Osteocyte (in vitro differentiated cells): ENCODE data around the gene SND1. TPM values are rescaled to one million over a fixed set of nuclear protein-coding genes. Genes with fewer than 3 reads are reported as not detected.

Source experiments
- DNase-seq: peaks from one replicate; pipeline ENCODE4 v3.0.0; 2021; ENCODE audit warnings: mixed read lengths; ENCODE audit not compliant: unreplicated experiment; ENCODE audit errors: extremely low spot score
- H3K27ac Mint-ChIP-seq: one replicate; pipeline ENCODE4 v1.8.0; 2021; ENCODE audit warnings: mild to moderate bottlenecking, mixed read lengths; ENCODE audit not compliant: unreplicated experiment
- H3K27me3 Mint-ChIP-seq: one replicate; pipeline ENCODE4 v1.8.0; 2021; ENCODE audit warnings: mixed read lengths; ENCODE audit not compliant: unreplicated experiment
- H3K36me3 Mint-ChIP-seq: one replicate; pipeline ENCODE4 v1.8.0; 2021; ENCODE audit warnings: mixed read lengths; ENCODE audit not compliant: unreplicated experiment
- H3K4me1 Mint-ChIP-seq: one replicate; pipeline ENCODE4 v1.8.0; 2021; ENCODE audit warnings: mixed read lengths; ENCODE audit not compliant: unreplicated experiment
- H3K4me3 Mint-ChIP-seq: one replicate; pipeline ENCODE4 v1.8.0; 2021; ENCODE audit warnings: mild to moderate bottlenecking, moderate library complexity, mixed read lengths; ENCODE audit not compliant: unreplicated experiment
- H3K9me3 Mint-ChIP-seq: one replicate; pipeline ENCODE4 v1.8.0; 2021; ENCODE audit warnings: mixed read lengths; ENCODE audit not compliant: unreplicated experiment
- total RNA-seq: library from RNA; stranded (reverse); gene quantifications from 2 replicates; pipeline ENCODE4 v1.2.1, GENCODE V29; 2021
- TF ChIP-seq, protein P1 (sequence below): fragments of 200-600 bp; sonication (generic); IDR thresholded peaks from 2 replicates; pipeline ENCODE4 v1.5.0; 2021; ENCODE audit warnings: antibody characterized with exemption, mild to moderate bottlenecking, moderate library complexity

The SND1 gene
- total RNA-seq, 1 donor from 2014 or later = 229 TPM

GRCh38 chr7:127713758-127714157, 61.8 kb downstream of the SND1 start:
- TF ChIP-seq, protein P1, sequence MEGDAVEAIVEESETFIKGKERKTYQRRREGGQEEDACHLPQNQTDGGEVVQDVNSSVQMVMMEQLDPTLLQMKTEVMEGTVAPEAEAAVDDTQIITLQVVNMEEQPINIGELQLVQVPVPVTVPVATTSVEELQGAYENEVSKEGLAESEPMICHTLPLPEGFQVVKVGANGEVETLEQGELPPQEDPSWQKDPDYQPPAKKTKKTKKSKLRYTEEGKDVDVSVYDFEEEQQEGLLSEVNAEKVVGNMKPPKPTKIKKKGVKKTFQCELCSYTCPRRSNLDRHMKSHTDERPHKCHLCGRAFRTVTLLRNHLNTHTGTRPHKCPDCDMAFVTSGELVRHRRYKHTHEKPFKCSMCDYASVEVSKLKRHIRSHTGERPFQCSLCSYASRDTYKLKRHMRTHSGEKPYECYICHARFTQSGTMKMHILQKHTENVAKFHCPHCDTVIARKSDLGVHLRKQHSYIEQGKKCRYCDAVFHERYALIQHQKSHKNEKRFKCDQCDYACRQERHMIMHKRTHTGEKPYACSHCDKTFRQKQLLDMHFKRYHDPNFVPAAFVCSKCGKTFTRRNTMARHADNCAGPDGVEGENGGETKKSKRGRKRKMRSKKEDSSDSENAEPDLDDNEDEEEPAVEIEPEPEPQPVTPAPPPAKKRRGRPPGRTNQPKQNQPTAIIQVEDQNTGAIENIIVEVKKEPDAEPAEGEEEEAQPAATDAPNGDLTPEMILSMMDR = no peak
- no peak overlapping the region for H3K27ac Mint-ChIP-seq
- no peaks in the 10 kb centered on the region for H3K27me3 Mint-ChIP-seq
- peaks cover 65% of the 10 kb centered on the region for H3K36me3 Mint-ChIP-seq
- H3K4me1 Mint-ChIP-seq = peaks cover 9% of the 10 kb centered on the region
- H3K9me3 Mint-ChIP-seq = peaks cover 13% of the 10 kb centered on the region
- H3K4me3 Mint-ChIP-seq = no peak overlapping the region
- DNase-seq = no peak

GRCh38 chr7:127715272-127715671, 63.3 kb downstream of the SND1 start:
- Mint-ChIP-seq H3K9me3 (peaks cover 13% of the 10 kb centered on the region), H3K4me3 (no peak overlapping the region), H3K4me1 (peaks cover 9% of the 10 kb centered on the region), H3K27me3 (no peaks in the 10 kb centered on the region), H3K27ac (no peak overlapping the region), H3K36me3 (peaks cover 60% of the 10 kb centered on the region)
- no peak for DNase-seq
- TF ChIP-seq, protein P1 = no peak

- Mint-ChIP-seq H3K27ac (no peak overlapping the region), H3K4me3 (no peak overlapping the region), H3K4me1 (peaks cover 9% of the 10 kb centered on the region), H3K27me3 (no peaks in the 10 kb centered on the region), H3K9me3 (peaks cover 9% of the 10 kb centered on the region), H3K36me3 (peaks cover 56% of the 10 kb centered on the region)
- TF ChIP-seq, protein P1 = no peak
- DNase-seq = no peak
Observed at GRCh38 chr7:127715901-127716300, 63.9 kb downstream of the SND1 start.

DNA sequence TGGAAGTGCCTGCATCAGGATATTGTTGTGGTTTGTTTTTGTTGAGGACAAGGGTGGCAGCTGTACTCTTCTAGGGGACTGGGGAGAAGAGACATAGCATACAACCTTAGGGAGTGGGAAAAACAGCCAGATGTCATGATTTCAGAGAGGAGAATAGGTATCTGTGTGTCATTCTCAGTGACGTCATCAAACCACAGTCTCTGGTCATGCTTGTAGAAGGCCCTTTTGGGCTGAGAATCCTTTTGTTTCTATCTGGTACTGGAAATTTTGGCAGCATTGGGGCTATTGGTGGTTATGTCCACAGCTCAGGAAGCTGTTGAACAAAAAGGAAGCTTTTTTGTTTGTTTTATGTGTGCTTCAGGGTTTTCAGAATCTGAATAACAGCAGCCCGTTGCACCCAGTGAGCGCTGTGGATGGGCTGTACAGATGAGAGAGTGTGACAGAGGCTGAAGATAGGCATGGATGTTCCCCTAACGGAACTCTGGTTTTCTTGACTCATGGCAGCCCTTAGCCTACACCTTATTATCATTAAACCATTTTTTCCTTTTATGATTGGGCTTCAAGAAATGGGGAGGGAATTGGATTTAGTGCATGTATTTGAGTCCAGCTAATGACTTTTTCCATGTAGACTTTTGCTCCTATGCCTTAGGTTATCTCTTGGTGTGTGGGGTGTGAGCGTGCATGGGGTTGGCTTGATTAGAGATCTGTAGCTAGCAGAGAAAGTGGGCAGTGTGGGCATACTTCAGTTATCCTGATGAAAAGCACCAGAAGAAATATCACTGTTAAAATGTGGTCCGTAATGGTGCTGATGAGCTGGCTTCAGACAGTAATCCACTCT, 65.7 kb downstream of the SND1 start:
- H3K36me3 Mint-ChIP-seq = peaks cover 53% of the 10 kb centered on the region
- peaks cover 9% of the 10 kb centered on the region for H3K4me1 Mint-ChIP-seq
- H3K27ac Mint-ChIP-seq = no peak overlapping the region
- TF ChIP-seq, protein P1 = no peak
- H3K27me3 Mint-ChIP-seq = no peaks in the 10 kb centered on the region
- H3K4me3 Mint-ChIP-seq = no peak overlapping the region
- no peaks in the 10 kb centered on the region for H3K9me3 Mint-ChIP-seq
- no peak for DNase-seq

GRCh38 chr7:127718340-127718679, 66.3 kb downstream of the SND1 start:
- peaks cover 54% of the 10 kb centered on the region for H3K36me3 Mint-ChIP-seq
- H3K4me1 Mint-ChIP-seq = peaks cover 9% of the 10 kb centered on the region
- H3K4me3 Mint-ChIP-seq = no peak overlapping the region
- H3K9me3 Mint-ChIP-seq = no peaks in the 10 kb centered on the region
- TF ChIP-seq, protein P1 = no peak
- no peak overlapping the region for H3K27ac Mint-ChIP-seq
- no peaks in the 10 kb centered on the region for H3K27me3 Mint-ChIP-seq
- DNase-seq = no peak
